HL-60 (cell line): ENCODE data around the gene SLC17A6.

Experiments used
- GABPA ChIP-seq: IDR thresholded peaks from 2 replicates; pipeline ENCODE4 v1.6.1; 2012; ENCODE audit warnings: low read depth
- POLR2AphosphoS5 ChIP-seq: IDR thresholded peaks from 2 replicates; pipeline ENCODE4 v1.6.1; 2012; ENCODE audit warnings: low read depth
- SPI1 ChIP-seq: IDR thresholded peaks from 2 replicates; pipeline ENCODE4 v1.6.1; 2012; ENCODE audit warnings: low read depth, mild to moderate bottlenecking, borderline replicate concordance
- TF ChIP-seq, protein P1 (sequence below): IDR thresholded peaks from one replicate; pipeline ENCODE4 v1.5.1; 2011; ENCODE audit warnings: low read length, control low read depth, inconsistent platforms; ENCODE audit not compliant: insufficient read depth
- TF ChIP-seq, protein P2 (sequence below): IDR thresholded peaks from 2 replicates; pipeline ENCODE4 v1.6.1; 2012; ENCODE audit warnings: low read depth; ENCODE audit not compliant: insufficient replicate concordance

DNA sequence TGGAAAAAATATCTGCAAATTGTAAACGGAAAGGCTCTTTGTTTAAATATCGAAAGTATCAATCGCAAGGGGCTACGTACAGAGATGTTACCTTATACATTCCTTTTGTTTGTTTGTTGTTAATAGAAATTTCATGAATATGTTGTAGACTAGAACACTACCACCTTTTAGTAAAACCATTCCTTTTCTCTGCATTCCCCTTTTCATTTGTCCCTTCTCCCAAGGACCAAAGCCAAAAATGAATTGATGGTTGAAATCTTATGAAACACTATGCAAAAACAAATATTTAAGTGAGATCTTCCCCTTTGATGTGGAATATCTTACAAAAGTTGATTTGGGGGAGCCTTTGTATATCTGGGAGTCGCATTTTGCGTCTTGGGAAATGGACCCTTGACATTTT lies 2.1 kb downstream of the SLC17A6 start:
- TF ChIP-seq, protein P1, sequence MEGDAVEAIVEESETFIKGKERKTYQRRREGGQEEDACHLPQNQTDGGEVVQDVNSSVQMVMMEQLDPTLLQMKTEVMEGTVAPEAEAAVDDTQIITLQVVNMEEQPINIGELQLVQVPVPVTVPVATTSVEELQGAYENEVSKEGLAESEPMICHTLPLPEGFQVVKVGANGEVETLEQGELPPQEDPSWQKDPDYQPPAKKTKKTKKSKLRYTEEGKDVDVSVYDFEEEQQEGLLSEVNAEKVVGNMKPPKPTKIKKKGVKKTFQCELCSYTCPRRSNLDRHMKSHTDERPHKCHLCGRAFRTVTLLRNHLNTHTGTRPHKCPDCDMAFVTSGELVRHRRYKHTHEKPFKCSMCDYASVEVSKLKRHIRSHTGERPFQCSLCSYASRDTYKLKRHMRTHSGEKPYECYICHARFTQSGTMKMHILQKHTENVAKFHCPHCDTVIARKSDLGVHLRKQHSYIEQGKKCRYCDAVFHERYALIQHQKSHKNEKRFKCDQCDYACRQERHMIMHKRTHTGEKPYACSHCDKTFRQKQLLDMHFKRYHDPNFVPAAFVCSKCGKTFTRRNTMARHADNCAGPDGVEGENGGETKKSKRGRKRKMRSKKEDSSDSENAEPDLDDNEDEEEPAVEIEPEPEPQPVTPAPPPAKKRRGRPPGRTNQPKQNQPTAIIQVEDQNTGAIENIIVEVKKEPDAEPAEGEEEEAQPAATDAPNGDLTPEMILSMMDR, result no peak
- no peak for TF ChIP-seq POLR2AphosphoS5
- TF ChIP-seq, protein P2, sequence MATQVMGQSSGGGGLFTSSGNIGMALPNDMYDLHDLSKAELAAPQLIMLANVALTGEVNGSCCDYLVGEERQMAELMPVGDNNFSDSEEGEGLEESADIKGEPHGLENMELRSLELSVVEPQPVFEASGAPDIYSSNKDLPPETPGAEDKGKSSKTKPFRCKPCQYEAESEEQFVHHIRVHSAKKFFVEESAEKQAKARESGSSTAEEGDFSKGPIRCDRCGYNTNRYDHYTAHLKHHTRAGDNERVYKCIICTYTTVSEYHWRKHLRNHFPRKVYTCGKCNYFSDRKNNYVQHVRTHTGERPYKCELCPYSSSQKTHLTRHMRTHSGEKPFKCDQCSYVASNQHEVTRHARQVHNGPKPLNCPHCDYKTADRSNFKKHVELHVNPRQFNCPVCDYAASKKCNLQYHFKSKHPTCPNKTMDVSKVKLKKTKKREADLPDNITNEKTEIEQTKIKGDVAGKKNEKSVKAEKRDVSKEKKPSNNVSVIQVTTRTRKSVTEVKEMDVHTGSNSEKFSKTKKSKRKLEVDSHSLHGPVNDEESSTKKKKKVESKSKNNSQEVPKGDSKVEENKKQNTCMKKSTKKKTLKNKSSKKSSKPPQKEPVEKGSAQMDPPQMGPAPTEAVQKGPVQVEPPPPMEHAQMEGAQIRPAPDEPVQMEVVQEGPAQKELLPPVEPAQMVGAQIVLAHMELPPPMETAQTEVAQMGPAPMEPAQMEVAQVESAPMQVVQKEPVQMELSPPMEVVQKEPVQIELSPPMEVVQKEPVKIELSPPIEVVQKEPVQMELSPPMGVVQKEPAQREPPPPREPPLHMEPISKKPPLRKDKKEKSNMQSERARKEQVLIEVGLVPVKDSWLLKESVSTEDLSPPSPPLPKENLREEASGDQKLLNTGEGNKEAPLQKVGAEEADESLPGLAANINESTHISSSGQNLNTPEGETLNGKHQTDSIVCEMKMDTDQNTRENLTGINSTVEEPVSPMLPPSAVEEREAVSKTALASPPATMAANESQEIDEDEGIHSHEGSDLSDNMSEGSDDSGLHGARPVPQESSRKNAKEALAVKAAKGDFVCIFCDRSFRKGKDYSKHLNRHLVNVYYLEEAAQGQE, result no peak
- no peak for TF ChIP-seq GABPA
- TF ChIP-seq SPI1, result no peak
